Fibroblast of pulmonary artery (primary cell): ENCODE data around the gene CTNNA2.

Experiments
- DNase-seq: peaks from one replicate; pipeline ENCODE4 v3.0.0-alpha.2; 2010; ENCODE audit warnings: low read depth
- H3K4me3 ChIP-seq: replicated peaks from 2 replicates; pipeline ENCODE4 v1.5.1; 2011; ENCODE audit warnings: low read depth, mild to moderate bottlenecking, control low read depth, low read length, moderate library complexity
- TF ChIP-seq, protein P1 (sequence below): IDR thresholded peaks from 2 replicates; pipeline ENCODE4 v1.5.1; 2011; ENCODE audit warnings: mild to moderate bottlenecking, control low read depth, low read length, inconsistent platforms; ENCODE audit errors: missing control alignments

Gene CTNNA2

DNA sequence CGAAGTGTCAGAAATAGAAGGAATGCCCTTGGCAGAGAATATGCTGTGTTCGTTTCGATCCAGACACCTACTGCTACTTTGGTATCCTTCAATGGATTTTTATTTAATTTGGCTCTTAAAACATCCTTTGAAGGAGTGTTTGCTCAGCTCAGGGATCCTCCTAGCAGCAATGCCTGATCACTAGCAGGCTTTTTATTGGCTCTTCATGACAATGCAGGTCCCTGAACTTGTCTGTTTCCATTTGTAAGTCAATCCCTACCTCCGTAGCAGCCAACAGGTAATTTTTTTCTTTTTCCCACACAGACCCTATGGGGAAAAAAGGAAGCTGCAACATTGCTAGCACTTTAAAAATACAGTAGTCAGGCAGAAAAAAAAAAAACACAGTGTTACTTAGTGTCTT, 1157.9 kb downstream of the CTNNA2 start:
- no peak for DNase-seq
- H3K4me3 ChIP-seq: no peak overlapping the region
- TF ChIP-seq, protein P1, sequence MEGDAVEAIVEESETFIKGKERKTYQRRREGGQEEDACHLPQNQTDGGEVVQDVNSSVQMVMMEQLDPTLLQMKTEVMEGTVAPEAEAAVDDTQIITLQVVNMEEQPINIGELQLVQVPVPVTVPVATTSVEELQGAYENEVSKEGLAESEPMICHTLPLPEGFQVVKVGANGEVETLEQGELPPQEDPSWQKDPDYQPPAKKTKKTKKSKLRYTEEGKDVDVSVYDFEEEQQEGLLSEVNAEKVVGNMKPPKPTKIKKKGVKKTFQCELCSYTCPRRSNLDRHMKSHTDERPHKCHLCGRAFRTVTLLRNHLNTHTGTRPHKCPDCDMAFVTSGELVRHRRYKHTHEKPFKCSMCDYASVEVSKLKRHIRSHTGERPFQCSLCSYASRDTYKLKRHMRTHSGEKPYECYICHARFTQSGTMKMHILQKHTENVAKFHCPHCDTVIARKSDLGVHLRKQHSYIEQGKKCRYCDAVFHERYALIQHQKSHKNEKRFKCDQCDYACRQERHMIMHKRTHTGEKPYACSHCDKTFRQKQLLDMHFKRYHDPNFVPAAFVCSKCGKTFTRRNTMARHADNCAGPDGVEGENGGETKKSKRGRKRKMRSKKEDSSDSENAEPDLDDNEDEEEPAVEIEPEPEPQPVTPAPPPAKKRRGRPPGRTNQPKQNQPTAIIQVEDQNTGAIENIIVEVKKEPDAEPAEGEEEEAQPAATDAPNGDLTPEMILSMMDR: no peak

DNA sequence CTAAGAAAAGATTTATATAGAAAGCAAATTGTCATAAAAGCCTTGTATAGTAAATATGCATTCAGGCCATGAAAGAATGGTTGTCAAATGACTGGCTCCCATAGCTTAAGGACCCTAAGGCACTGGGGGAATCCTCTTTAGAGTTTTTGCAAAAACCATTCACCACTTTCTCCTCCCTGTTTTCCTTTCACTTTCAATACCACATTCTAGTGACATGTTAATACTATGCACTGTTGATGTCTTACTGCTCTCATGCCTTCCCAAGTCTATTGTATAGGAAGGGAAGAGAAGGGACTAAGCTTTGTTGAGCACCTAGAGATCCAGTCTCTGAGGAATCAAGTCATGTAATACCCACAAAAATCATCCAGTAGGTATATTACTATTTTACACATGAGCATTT, 1174.7 kb downstream of the CTNNA2 start:
- TF ChIP-seq, protein P1: no peak
- H3K4me3 ChIP-seq: no peak overlapping the region
- DNase-seq: no peak

DNA sequence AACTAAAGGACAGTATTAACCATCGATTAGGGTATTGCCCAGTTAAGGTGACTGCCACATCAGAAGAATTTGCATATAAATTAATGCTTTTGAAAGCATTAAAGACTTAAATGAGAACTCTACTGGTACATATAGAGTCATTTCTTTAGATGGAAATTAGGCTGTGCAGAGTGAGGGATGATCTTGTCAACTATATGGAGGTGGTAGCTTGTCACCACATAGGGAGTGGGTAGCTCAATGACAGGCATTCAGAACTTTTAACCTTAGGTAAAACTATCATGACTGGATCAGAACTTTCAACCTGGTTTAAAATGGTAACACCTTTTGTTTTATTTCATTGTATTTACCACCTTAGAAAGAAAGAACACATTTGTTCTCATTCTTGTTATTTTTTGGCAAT, 1176.3 kb downstream of the CTNNA2 start:
- TF ChIP-seq, protein P1: no peak
- DNase-seq: no peak
- no peak overlapping the region for H3K4me3 ChIP-seq
